GM12801 (cell line): ENCODE measurements around the gene PPM1H.

Source experiments
- TF ChIP-seq, protein P1 (sequence below): IDR thresholded peaks from one replicate; pipeline ENCODE4 v1.5.1; 2011; ENCODE audit warnings: control low read depth; ENCODE audit not compliant: insufficient read length; ENCODE audit errors: extremely low read depth

Gene PPM1H

DNA sequence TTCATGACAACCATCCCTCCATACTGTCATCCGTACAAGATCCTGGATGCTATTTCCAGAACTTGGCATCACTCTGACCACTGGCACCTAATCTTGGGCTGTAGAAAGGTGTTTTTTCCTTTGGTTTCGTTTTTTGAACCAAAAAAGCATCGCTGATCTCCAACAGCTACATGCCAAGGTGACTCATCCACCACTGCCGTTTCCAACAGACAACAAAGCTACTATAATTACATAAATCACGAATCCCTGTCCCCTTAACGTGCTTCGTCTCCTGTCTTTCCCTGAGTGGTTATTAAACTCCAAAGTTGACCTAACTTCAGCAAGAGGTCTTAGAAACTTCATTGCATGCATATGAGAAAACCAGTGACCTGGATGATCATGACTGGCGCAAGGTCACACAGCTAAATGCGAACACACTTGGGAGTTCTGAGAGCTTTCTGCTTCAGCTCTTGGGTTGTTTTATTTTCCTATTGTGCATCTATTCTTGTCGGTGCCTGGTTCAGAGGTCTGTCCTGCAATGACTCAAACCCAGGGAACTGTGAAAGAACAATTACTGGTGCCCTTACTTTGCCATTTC, 99.9 kb downstream of the PPM1H start:
- TF ChIP-seq, protein P1, sequence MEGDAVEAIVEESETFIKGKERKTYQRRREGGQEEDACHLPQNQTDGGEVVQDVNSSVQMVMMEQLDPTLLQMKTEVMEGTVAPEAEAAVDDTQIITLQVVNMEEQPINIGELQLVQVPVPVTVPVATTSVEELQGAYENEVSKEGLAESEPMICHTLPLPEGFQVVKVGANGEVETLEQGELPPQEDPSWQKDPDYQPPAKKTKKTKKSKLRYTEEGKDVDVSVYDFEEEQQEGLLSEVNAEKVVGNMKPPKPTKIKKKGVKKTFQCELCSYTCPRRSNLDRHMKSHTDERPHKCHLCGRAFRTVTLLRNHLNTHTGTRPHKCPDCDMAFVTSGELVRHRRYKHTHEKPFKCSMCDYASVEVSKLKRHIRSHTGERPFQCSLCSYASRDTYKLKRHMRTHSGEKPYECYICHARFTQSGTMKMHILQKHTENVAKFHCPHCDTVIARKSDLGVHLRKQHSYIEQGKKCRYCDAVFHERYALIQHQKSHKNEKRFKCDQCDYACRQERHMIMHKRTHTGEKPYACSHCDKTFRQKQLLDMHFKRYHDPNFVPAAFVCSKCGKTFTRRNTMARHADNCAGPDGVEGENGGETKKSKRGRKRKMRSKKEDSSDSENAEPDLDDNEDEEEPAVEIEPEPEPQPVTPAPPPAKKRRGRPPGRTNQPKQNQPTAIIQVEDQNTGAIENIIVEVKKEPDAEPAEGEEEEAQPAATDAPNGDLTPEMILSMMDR = no peak

DNA sequence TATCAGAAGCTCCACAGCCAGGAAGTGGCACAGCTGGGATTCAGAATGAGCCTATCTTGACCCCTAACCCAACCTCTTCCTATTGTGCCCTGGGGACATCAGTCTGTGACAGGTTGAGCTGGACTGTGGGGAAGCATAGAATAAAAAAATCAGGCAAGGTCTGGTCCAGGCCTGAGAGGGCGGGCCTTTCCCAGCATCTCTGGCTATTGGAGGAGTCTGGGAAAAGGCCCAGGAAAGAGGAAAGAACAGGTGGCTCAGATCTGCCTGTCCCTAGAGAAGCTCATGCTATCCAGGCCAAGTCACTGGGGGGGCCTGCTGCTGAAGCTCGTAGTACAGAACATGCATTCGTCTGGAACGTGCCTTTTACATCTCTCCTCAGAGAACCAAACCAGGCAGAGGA, 100.5 kb downstream of the PPM1H start:
- TF ChIP-seq, protein P1 = no peak

DNA sequence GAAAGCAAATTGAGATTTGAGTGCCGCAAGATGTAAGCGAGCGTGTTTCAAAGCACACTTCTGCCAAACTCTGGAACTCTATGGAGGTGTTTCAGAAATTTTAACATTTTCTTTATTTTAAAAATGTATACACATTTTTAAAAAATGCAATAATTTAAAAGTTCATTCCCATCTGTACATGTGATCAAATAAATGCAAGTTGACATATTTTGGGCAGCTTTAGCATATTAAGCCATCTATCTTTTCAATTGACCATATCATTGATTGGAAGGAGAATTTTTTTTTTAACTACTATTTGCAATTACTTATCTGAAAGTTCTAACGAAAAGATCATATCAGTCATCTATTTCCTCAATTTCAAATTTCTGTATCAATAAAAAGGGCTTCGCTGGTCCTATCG, 101.3 kb downstream of the PPM1H start:
- TF ChIP-seq, protein P1 = no peak

DNA sequence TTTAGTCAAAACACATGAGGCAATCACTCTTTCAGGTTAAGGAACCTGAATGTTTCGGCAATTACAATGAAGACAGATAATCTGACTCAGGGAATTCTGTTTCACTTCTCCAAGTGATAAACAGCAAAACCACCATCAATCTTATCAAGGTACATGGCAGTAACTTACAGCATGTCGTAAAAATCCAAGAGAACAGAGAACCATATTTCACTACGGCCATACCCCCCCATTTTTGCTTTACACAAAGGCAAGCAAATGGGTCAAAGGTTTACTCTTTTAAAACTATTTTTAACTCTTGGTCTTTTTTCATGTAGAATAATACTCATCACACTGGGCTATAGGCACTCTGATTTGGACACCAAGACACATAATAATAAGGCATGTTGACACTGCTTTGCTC, 102.4 kb downstream of the PPM1H start:
- TF ChIP-seq, protein P1 = no peak

DNA sequence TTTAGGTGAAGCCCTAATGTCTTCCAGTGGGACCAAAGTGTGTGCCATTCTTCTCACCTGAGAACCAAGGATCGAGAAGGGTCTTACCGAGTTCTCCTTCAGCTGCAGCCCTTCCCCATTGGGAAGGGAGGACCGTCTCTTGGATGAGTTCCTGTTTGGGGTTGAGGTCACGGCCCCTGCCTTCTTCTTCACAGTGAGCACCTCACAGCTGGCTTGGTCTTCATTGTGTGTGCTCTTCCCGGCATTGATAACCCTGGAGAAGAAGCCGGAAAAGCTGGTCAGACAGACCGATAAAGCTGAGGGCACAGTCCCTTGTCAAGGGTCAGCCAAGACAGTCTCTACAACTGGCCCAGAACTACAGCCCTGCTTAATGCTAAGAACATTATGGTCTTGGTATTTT, 102.9 kb downstream of the PPM1H start:
- TF ChIP-seq, protein P1 = no peak

DNA sequence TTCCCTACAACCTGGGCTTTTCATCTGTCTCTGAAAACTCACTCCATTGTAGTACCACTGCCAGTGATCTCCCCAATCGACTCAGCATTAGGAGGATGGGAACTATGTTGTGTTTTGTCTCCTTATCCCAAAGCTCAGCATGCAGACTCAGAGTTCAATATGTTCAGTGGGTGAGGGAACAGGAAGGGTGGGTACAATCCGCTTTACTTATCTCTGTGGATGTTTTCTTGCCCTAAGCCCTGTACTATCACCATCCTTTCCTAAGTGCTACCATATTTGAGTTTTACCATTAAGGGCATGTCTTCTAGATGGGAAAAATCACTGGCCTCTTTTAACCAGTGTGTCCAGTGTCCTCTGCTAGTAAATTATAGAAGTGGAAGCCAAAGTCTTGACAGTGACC, 107.1 kb downstream of the PPM1H start:
- TF ChIP-seq, protein P1 = no peak

DNA sequence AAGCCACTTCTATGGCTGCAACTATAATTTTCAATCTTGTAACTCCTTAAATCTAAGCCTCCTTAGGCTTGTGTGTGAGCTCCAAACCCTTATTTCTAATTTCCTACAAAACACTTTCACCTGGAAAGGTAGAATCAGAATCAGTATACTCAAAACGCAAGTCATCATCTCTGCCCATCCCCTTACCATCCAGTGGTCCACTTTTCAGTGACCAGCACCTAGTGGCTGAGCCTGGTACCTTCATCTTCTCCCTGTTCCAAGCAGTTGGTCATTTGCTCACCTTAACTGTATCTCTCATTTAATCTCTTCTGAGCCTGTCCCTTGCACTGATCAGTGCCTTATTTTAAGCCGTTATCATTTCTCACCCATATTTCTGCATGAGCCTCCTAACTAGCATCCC, 107.9 kb downstream of the PPM1H start:
- TF ChIP-seq, protein P1 = no peak
